ENCODE measurements around the gene MYO16.

Gene MYO16

GRCh38 chr13:108629181-108629752, at the start of gene MYO16:
Gene MYO16, plus strand, starts transcription at chr13:108629611. Its CDS starts 234 bp downstream, at chr13:108629845.
- H3K4me3 ChIP-seq: no peak within 1 kb of the TSS
- peaks cover 0 to 14% (median 4%) of the 10 kb centered on the region in 11 experiments; a peak in 7 of 22 replicates for H3K9me3 ChIP-seq (replicated peaks in 1 of 11)
- H3K4me1 ChIP-seq: peaks cover 0 to 16% (median 10%) of the 10 kb centered on the region in 10 experiments; a peak in 13 of 20 replicates
- TF ChIP-seq Cebpa-rat (IDR thresholded peaks at IDR 0.05): no peak
- H3K27ac ChIP-seq: no peak within 1 kb of the TSS
- H3K36me3 ChIP-seq: no peaks in the 10 kb centered on the region
- H3K27me3 ChIP-seq: no peaks in the 10 kb centered on the region
- peak within 1 kb of the TSS in 8 of 11 experiments; percentile 43 to 70 (median 51); a peak in 16 of 22 replicates for H3K4me2 ChIP-seq
- H3K9ac ChIP-seq: no peak within 1 kb of the TSS
- H4K20me1 ChIP-seq: no peaks in the 10 kb centered on the region

- peaks cover 0 to 13% (median 8%) of the 10 kb centered on the region in 11 experiments; a peak in 14 of 22 replicates for H3K9me3 ChIP-seq (replicated peaks in 1 of 11)
- no peaks in the 10 kb centered on the region for H3K4me1 ChIP-seq
- no peaks in the 10 kb centered on the region for H3K36me3 ChIP-seq
- no peak overlapping the region for H3K4me2 ChIP-seq
- no peak overlapping the region for H3K9ac ChIP-seq
- no peaks in the 10 kb centered on the region for H4K20me1 ChIP-seq
- no peak overlapping the region for H3K4me3 ChIP-seq
- no peak for TF ChIP-seq Cebpa-rat (IDR thresholded peaks at IDR 0.05)
- no peaks in the 10 kb centered on the region for H3K27me3 ChIP-seq
- no peak overlapping the region for H3K27ac ChIP-seq
Observed at GRCh38 chr13:108586826-108587225, 42.6 kb upstream of the MYO16 start.

GRCh38 chr13:108588516-108588915, 40.9 kb upstream of the MYO16 start:
- no peaks in the 10 kb centered on the region for H4K20me1 ChIP-seq
- no peak overlapping the region for H3K4me3 ChIP-seq
- no peak overlapping the region for H3K4me2 ChIP-seq
- H3K27ac ChIP-seq: no peak overlapping the region
- no peak for TF ChIP-seq Cebpa-rat (IDR thresholded peaks at IDR 0.05)
- no peaks in the 10 kb centered on the region for H3K36me3 ChIP-seq
- no peaks in the 10 kb centered on the region for H3K27me3 ChIP-seq
- H3K9ac ChIP-seq: no peak overlapping the region
- peaks cover 0 to 13% (median 8%) of the 10 kb centered on the region in 11 experiments; a peak in 14 of 22 replicates for H3K9me3 ChIP-seq (replicated peaks in 1 of 11)
- H3K4me1 ChIP-seq: no peaks in the 10 kb centered on the region

- Histone ChIP-seq H3K27me3 (no peaks in the 10 kb centered on the region), H4K20me1 (no peaks in the 10 kb centered on the region), H3K4me1 (no peaks in the 10 kb centered on the region), H3K4me3 (no peak overlapping the region), H3K27ac (no peak overlapping the region), H3K36me3 (no peaks in the 10 kb centered on the region), H3K4me2 (no peak overlapping the region), H3K9ac (no peak overlapping the region), H3K9me3 (replicated peaks in 1 of 11) (no peaks in the 10 kb centered on the region)
- TF ChIP-seq Cebpa-rat (IDR thresholded peaks at IDR 0.05): no peak
Observed at GRCh38 chr13:108594153-108594552, 35.3 kb upstream of the MYO16 start.

GRCh38 chr13:108595436-108596274, 33.8 kb upstream of the MYO16 start:
- Histone ChIP-seq H3K9ac (no peak overlapping the region), H3K4me1 (no peaks in the 10 kb centered on the region), H4K20me1 (no peaks in the 10 kb centered on the region), H3K36me3 (no peaks in the 10 kb centered on the region), H3K27ac (no peak overlapping the region), H3K4me2 (no peak overlapping the region), H3K27me3 (no peaks in the 10 kb centered on the region), H3K4me3 (no peak overlapping the region), H3K9me3 (replicated peaks in 1 of 11) (no peaks in the 10 kb centered on the region)
- TF ChIP-seq Cebpa-rat (IDR thresholded peaks at IDR 0.05): no peak

GRCh38 chr13:108597943-108598342, 31.5 kb upstream of the MYO16 start:
- no peak overlapping the region for H3K9ac ChIP-seq
- no peak for TF ChIP-seq Cebpa-rat (IDR thresholded peaks at IDR 0.05)
- H3K4me1 ChIP-seq: no peaks in the 10 kb centered on the region
- H3K27me3 ChIP-seq: no peaks in the 10 kb centered on the region
- H4K20me1 ChIP-seq: no peaks in the 10 kb centered on the region
- H3K36me3 ChIP-seq: no peaks in the 10 kb centered on the region
- no peak overlapping the region for H3K27ac ChIP-seq
- H3K9me3 ChIP-seq (replicated peaks in 1 of 11): peaks cover 0 to 15% (median 7%) of the 10 kb centered on the region in 11 experiments; a peak in 12 of 22 replicates
- no peak overlapping the region for H3K4me2 ChIP-seq
- H3K4me3 ChIP-seq: no peak overlapping the region

- H4K20me1 ChIP-seq: no peaks in the 10 kb centered on the region; a peak in 1 of 22 replicates
Observed at GRCh38 chr13:108606424-108606823, 23.0 kb upstream of the MYO16 start.

GRCh38 chr13:108609353-108609752, 20.1 kb upstream of the MYO16 start:
- no peaks in the 10 kb centered on the region for H3K4me1 ChIP-seq
- H3K9ac ChIP-seq: no peak overlapping the region
- peaks cover 0 to 7% (median 0%) of the 10 kb centered on the region in 11 experiments; a peak in 3 of 22 replicates for H3K36me3 ChIP-seq
- H3K9me3 ChIP-seq (replicated peaks in 1 of 11): peaks cover 29 to 36% (median 33%) of the 10 kb centered on the region in 11 experiments
- H3K27ac ChIP-seq: no peak overlapping the region
- no peaks in the 10 kb centered on the region; a peak in 1 of 22 replicates for H4K20me1 ChIP-seq
- H3K27me3 ChIP-seq: no peaks in the 10 kb centered on the region
- H3K4me3 ChIP-seq: no peak overlapping the region
- no peak overlapping the region for H3K4me2 ChIP-seq
- no peak for TF ChIP-seq Cebpa-rat (IDR thresholded peaks at IDR 0.05)

More at GRCh38 chr13:108606424-108606823, 23.0 kb upstream of the MYO16 start:
- Histone ChIP-seq H3K9me3 (replicated peaks in 1 of 11) (peaks cover 36 to 49% (median 44%) of the 10 kb centered on the region in 11 experiments), H3K27ac (no peak overlapping the region), H3K4me1 (no peaks in the 10 kb centered on the region), H3K9ac (no peak overlapping the region), H3K27me3 (no peaks in the 10 kb centered on the region), H3K4me2 (no peak overlapping the region), H3K36me3 (peaks cover 0 to 7% (median 0%) of the 10 kb centered on the region in 11 experiments; a peak in 3 of 22 replicates), H3K4me3 (no peak overlapping the region)
- TF ChIP-seq Cebpa-rat (IDR thresholded peaks at IDR 0.05): no peak

GRCh38 chr13:108610507-108610906, 18.9 kb upstream of the MYO16 start:
- peaks cover 22 to 27% (median 23%) of the 10 kb centered on the region in 11 experiments for H3K9me3 ChIP-seq (replicated peaks in 1 of 11)
- H3K4me1 ChIP-seq: no peaks in the 10 kb centered on the region
- no peak overlapping the region for H3K4me3 ChIP-seq
- H3K27me3 ChIP-seq: no peaks in the 10 kb centered on the region
- TF ChIP-seq Cebpa-rat (IDR thresholded peaks at IDR 0.05): no peak
- no peak overlapping the region for H3K4me2 ChIP-seq
- H3K27ac ChIP-seq: no peak overlapping the region
- no peak overlapping the region for H3K9ac ChIP-seq
- peaks cover 0 to 7% (median 0%) of the 10 kb centered on the region in 11 experiments; a peak in 3 of 22 replicates for H3K36me3 ChIP-seq
- H4K20me1 ChIP-seq: no peaks in the 10 kb centered on the region; a peak in 1 of 22 replicates

All from BLaER1 treated with 17β-estradiol and CSF1 and Interleukin-3, amounts not matched to agents 10 nM and 100 nM (cell line).